ENCODE measurements around the gene AOPEP.
A peak's percentile ranks its signal among the peaks of the same experiment; 100 is the strongest.

AOPEP gene

DNA sequence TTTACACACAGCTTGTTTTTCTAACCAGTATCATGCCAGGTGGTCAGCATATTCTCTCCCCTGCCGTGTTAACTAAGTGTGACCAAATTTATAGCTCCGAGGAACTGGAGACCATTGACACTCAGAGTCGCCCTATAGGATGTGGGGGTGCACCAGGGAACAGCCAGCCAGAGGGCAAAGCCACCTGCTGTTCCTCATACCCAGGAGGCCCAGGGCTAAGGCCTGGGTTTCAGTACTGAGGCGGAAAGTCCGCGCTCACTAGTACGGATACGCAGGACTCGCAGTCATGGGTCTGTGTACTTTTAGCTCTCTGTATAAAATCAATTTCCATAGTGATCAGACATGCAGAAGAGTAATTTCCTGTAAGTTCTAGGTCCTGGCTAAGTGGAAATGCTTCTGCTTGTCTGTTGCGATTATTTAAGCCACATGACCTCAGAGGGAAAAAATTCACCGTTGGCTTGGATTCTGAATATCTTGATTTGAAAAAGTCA lies 247.0 kb downstream of the AOPEP start:
- H3K27ac ChIP-seq: peak overlapping the region; percentile 70 to 71
- DNase-seq (ENCODE audit: low spot score): no peak
- no peak overlapping the region for H3K4me3 ChIP-seq

GRCh38 chr9:94974154-94974879 lies 247.8 kb downstream of the AOPEP start:
- Histone ChIP-seq H3K4me3 (no peak overlapping the region), H3K27ac (peak overlapping the region; percentile 70 to 71)
- TF ChIP-seq, protein P1, sequence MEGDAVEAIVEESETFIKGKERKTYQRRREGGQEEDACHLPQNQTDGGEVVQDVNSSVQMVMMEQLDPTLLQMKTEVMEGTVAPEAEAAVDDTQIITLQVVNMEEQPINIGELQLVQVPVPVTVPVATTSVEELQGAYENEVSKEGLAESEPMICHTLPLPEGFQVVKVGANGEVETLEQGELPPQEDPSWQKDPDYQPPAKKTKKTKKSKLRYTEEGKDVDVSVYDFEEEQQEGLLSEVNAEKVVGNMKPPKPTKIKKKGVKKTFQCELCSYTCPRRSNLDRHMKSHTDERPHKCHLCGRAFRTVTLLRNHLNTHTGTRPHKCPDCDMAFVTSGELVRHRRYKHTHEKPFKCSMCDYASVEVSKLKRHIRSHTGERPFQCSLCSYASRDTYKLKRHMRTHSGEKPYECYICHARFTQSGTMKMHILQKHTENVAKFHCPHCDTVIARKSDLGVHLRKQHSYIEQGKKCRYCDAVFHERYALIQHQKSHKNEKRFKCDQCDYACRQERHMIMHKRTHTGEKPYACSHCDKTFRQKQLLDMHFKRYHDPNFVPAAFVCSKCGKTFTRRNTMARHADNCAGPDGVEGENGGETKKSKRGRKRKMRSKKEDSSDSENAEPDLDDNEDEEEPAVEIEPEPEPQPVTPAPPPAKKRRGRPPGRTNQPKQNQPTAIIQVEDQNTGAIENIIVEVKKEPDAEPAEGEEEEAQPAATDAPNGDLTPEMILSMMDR (IDR thresholded peaks at IDR 0.05): no peak
- no peak for DNase-seq (ENCODE audit: low spot score)

More for the DNA sequence above, 247.0 kb downstream of the AOPEP start:
- TF ChIP-seq, protein P1 (IDR thresholded peaks at IDR 0.05): no peak

DNA sequence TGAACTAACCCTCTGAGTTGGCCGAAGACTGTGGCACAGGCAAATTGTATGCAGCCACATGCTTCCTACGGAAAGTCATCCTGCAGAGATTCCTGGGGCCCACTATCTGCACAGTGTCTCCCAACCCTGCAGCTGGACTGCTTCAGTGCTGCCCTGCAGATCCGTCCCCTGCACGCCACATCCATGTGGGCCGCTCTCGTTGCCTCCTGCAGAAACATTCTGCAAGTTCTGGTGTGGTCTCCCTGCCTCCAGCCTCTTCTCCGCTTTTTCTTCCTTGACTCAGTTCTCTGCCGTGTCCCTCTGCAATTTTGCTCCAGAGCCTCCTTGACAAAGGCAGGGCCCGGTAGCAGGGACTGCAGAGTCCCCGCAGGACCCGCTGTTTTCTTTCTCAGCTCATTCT lies 249.0 kb downstream of the AOPEP start:
- no peak for DNase-seq (ENCODE audit: low spot score)
- Histone ChIP-seq H3K27ac (no peak overlapping the region), H3K4me3 (no peak overlapping the region)
- TF ChIP-seq, protein P1 (IDR thresholded peaks at IDR 0.05): no peak

- DNase-seq (ENCODE audit: low spot score): no peak
- TF ChIP-seq, protein P1 (IDR thresholded peaks at IDR 0.05): no peak
- no peak overlapping the region for H3K4me3 ChIP-seq
- no peak overlapping the region for H3K27ac ChIP-seq
Observed at GRCh38 chr9:94976077-94976476, 249.6 kb downstream of the AOPEP start.

- no peak for DNase-seq (ENCODE audit: low spot score)
- Histone ChIP-seq H3K4me3 (no peak overlapping the region), H3K27ac (no peak overlapping the region)
- TF ChIP-seq, protein P1 (IDR thresholded peaks at IDR 0.05): no peak
Observed at GRCh38 chr9:94977416-94977815, 250.9 kb downstream of the AOPEP start.

- no peak overlapping the region for H3K27ac ChIP-seq
- DNase-seq (ENCODE audit: low spot score): no peak
- H3K4me3 ChIP-seq: no peak overlapping the region
- TF ChIP-seq, protein P1 (IDR thresholded peaks at IDR 0.05): no peak
Observed at GRCh38 chr9:94979904-94980507, 253.5 kb downstream of the AOPEP start.

Measured in coronary artery (tissue), 2 donors.